ENCODE measurements around the gene NMT1. TPM values are rescaled to one million over a fixed set of nuclear protein-coding genes. Genes with fewer than 3 reads are reported as not detected.

The NMT1 gene
- total RNA-seq, 1 experiment from 2014 or later, result 117 TPM

- peaks cover 3% of the 10 kb centered on the region; the same call in 1 of the 2 replicates for H3K4me1 ChIP-seq (ENCODE audit: insufficient read depth, low read length)
- intact Hi-C loops (cut with micrococcal nuclease), result no loop called here
- H3K9me3 ChIP-seq (ENCODE audit: low read length), result no peaks in the 10 kb centered on the region
- H2AFZ ChIP-seq (ENCODE audit: low read length), result no peak overlapping the region
- BruUV-seq (replicated peaks), result no TSS peak
- no peak for TF ChIP-seq EZH2 (IDR thresholded peaks at IDR 0.05; ENCODE audit: low read length, unreplicated experiment)
- TF ChIP-seq EZH2phosphoT487 (IDR thresholded peaks at IDR 0.05; ENCODE audit: borderline replicate concordance, low read length), result no peak
- TF ChIP-seq, protein P1, sequence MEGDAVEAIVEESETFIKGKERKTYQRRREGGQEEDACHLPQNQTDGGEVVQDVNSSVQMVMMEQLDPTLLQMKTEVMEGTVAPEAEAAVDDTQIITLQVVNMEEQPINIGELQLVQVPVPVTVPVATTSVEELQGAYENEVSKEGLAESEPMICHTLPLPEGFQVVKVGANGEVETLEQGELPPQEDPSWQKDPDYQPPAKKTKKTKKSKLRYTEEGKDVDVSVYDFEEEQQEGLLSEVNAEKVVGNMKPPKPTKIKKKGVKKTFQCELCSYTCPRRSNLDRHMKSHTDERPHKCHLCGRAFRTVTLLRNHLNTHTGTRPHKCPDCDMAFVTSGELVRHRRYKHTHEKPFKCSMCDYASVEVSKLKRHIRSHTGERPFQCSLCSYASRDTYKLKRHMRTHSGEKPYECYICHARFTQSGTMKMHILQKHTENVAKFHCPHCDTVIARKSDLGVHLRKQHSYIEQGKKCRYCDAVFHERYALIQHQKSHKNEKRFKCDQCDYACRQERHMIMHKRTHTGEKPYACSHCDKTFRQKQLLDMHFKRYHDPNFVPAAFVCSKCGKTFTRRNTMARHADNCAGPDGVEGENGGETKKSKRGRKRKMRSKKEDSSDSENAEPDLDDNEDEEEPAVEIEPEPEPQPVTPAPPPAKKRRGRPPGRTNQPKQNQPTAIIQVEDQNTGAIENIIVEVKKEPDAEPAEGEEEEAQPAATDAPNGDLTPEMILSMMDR (conservative IDR thresholded peaks at IDR 0.05; ENCODE audit: low read depth, low read length), result no peak
- H3K4me2 ChIP-seq (ENCODE audit: low read length), result no peak overlapping the region
- H3K9ac ChIP-seq (ENCODE audit: low read length), result no peak overlapping the region
- no peaks in the 10 kb centered on the region for H4K20me1 ChIP-seq (ENCODE audit: low read length)
- POLR2A ChIA-PET (ENCODE audit: unreplicated experiment), result no interaction called here
- no peaks in the 10 kb centered on the region for H3K79me2 ChIP-seq (ENCODE audit: low read length)
- no peak overlapping the region for H3K27ac ChIP-seq (ENCODE audit: low read length)
- H3F3A ChIP-seq (ENCODE audit: low read length, unreplicated experiment), result no peaks in the 10 kb centered on the region
- no peak for ATAC-seq
- H3K27me3 ChIP-seq (ENCODE audit: low read length), result no peaks in the 10 kb centered on the region
- DNase-seq, result no peak
- H3K36me3 ChIP-seq (ENCODE audit: low read depth, low read length), result no peaks in the 10 kb centered on the region
- CTCF ChIA-PET, result no interaction called here
- H3K9me2 ChIP-seq (replicated peaks; ENCODE audit: low read length), result no peaks in the 10 kb centered on the region
- H3K4me3 ChIP-seq (ENCODE audit: low read length), result no peak overlapping the region
Observed at GRCh38 chr17:45013021-45013997, 47.8 kb upstream of the NMT1 start.

DNA sequence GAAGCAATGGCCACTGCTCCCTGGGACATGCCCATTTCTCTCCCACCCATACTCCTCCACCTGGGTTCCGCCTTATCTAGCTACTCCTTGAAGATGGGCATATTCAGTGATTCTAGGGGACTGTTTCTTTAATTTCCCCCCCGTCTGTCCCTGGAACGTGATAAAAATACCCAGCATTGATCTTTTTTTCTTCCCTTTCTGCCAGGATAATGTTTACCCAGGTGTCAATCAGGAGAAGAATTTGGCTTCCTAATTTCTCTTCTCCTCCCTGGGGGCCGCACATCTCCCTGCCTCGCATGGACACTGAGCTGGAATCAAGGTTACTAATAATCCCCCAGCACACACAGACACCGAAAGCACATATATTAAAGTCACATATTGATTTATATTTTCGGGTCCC, 44.9 kb upstream of the NMT1 start:
- no peak overlapping the region for H3K27ac ChIP-seq (ENCODE audit: low read length)
- DNase-seq, result no peak
- H3K36me3 ChIP-seq (ENCODE audit: low read depth, low read length), result no peaks in the 10 kb centered on the region
- no peaks in the 10 kb centered on the region for H3F3A ChIP-seq (ENCODE audit: low read length, unreplicated experiment)
- POLR2A ChIA-PET (ENCODE audit: unreplicated experiment), result no interaction called here
- no peak overlapping the region for H3K4me2 ChIP-seq (ENCODE audit: low read length)
- H3K4me1 ChIP-seq (ENCODE audit: insufficient read depth, low read length), result peaks cover 14% of the 10 kb centered on the region; the same call in 1 of the 2 replicates
- H3K9me2 ChIP-seq (replicated peaks; ENCODE audit: low read length), result no peaks in the 10 kb centered on the region
- no peak for TF ChIP-seq EZH2phosphoT487 (IDR thresholded peaks at IDR 0.05; ENCODE audit: borderline replicate concordance, low read length)
- TF ChIP-seq, protein P1 (conservative IDR thresholded peaks at IDR 0.05; ENCODE audit: low read depth, low read length), result no peak
- no peak for TF ChIP-seq EZH2 (IDR thresholded peaks at IDR 0.05; ENCODE audit: low read length, unreplicated experiment)
- H2AFZ ChIP-seq (ENCODE audit: low read length), result no peak overlapping the region
- H3K4me3 ChIP-seq (ENCODE audit: low read length), result no peak overlapping the region
- H3K27me3 ChIP-seq (ENCODE audit: low read length), result no peaks in the 10 kb centered on the region
- no TSS peak for BruUV-seq (replicated peaks)
- no peaks in the 10 kb centered on the region for H4K20me1 ChIP-seq (ENCODE audit: low read length)
- intact Hi-C loops (cut with micrococcal nuclease), result loop anchor here (5.0 kb wide), 1 partner anchor 74 kb away; no protein-coding TSS in a partner anchor
- no peaks in the 10 kb centered on the region for H3K79me2 ChIP-seq (ENCODE audit: low read length)
- no peak overlapping the region for H3K9ac ChIP-seq (ENCODE audit: low read length)
- CTCF ChIA-PET, result no interaction called here
- no peak for ATAC-seq
- H3K9me3 ChIP-seq (ENCODE audit: low read length), result no peaks in the 10 kb centered on the region

GRCh38 chr17:45016823-45017222, 44.3 kb upstream of the NMT1 start:
- Histone ChIP-seq H3K27me3 (ENCODE audit: low read length) (no peaks in the 10 kb centered on the region), H3K36me3 (ENCODE audit: low read depth, low read length) (no peaks in the 10 kb centered on the region), H3K4me3 (ENCODE audit: low read length) (no peak overlapping the region), H3F3A (ENCODE audit: low read length, unreplicated experiment) (no peaks in the 10 kb centered on the region), H3K9me3 (ENCODE audit: low read length) (no peaks in the 10 kb centered on the region), H3K9me2 (replicated peaks; ENCODE audit: low read length) (no peaks in the 10 kb centered on the region), H3K4me2 (ENCODE audit: low read length) (no peak overlapping the region), H3K4me1 (ENCODE audit: insufficient read depth, low read length) (peaks cover 19% of the 10 kb centered on the region; the same call in 1 of the 2 replicates), H4K20me1 (ENCODE audit: low read length) (no peaks in the 10 kb centered on the region), H2AFZ (ENCODE audit: low read length) (no peak overlapping the region), H3K9ac (ENCODE audit: low read length) (no peak overlapping the region), H3K79me2 (ENCODE audit: low read length) (no peaks in the 10 kb centered on the region), H3K27ac (ENCODE audit: low read length) (no peak overlapping the region)
- peak; percentile 33 for DNase-seq
- intact Hi-C loops (cut with micrococcal nuclease), result loop anchor here (5.0 kb wide), 1 partner anchor 75 kb away; no protein-coding TSS in a partner anchor
- POLR2A ChIA-PET (ENCODE audit: unreplicated experiment), result no interaction called here
- no TSS peak for BruUV-seq (replicated peaks)
- no peak for ATAC-seq
- no peak for TF ChIP-seq EZH2phosphoT487 (IDR thresholded peaks at IDR 0.05; ENCODE audit: borderline replicate concordance, low read length)
- TF ChIP-seq, protein P1 (conservative IDR thresholded peaks at IDR 0.05; ENCODE audit: low read depth, low read length), result peak; percentile 49
- TF ChIP-seq EZH2 (IDR thresholded peaks at IDR 0.05; ENCODE audit: low read length, unreplicated experiment), result no peak
- CTCF ChIA-PET, result no interaction called here

All from PC-3 (cell line).